Measurements from ENCODE around the gene SLC25A1.

Gene SLC25A1

DNA sequence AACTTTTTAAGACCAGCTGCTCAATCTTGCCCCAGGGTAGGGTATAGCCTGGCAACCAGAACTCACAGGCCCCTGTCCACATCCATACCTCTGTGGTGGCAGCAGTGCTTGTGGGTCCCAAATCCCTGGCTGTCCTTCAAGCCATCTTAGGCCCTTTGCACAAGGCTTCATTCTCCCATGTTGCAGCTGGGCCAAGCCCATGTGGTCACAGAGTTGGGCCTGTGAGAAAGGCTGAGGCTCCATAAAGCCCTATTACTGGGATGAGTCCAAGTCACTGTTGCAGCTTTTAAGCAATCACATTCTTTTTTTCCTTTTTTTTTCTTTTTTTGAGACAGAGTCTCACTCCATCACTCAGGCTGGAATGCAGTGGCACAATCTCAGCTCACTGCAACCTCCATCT lies 47.9 kb upstream of the SLC25A1 start:
- no peak for ATAC-seq
- TF ChIP-seq ZNF8 (CRISPR knock-in tag; IDR thresholded peaks at IDR 0.05) (no peak), TOX (CRISPR knock-in tag; IDR thresholded peaks at IDR 0.05; ENCODE audit: borderline replicate concordance) (no peak), SNAI2 (CRISPR knock-in tag; IDR thresholded peaks at IDR 0.05) (no peak), CSDC2 (CRISPR knock-in tag; IDR thresholded peaks at IDR 0.05) (no peak), ZNF565 (CRISPR knock-in tag; conservative IDR thresholded peaks at IDR 0.05; ENCODE audit: low read depth) (no peak), RARB (CRISPR knock-in tag; IDR thresholded peaks at IDR 0.05) (no peak), ZC3H10 (CRISPR knock-in tag; IDR thresholded peaks at IDR 0.05) (no peak), ZFP30 (CRISPR knock-in tag; IDR thresholded peaks at IDR 0.05) (no peak), ESRRG (CRISPR knock-in tag; IDR thresholded peaks at IDR 0.05) (no peak), TCF4 (CRISPR knock-in tag; IDR thresholded peaks at IDR 0.05; ENCODE audit: borderline replicate concordance) (no peak), GLIS3 (CRISPR knock-in tag; IDR thresholded peaks at IDR 0.05) (no peak)
- TF ChIP-seq, protein P1, sequence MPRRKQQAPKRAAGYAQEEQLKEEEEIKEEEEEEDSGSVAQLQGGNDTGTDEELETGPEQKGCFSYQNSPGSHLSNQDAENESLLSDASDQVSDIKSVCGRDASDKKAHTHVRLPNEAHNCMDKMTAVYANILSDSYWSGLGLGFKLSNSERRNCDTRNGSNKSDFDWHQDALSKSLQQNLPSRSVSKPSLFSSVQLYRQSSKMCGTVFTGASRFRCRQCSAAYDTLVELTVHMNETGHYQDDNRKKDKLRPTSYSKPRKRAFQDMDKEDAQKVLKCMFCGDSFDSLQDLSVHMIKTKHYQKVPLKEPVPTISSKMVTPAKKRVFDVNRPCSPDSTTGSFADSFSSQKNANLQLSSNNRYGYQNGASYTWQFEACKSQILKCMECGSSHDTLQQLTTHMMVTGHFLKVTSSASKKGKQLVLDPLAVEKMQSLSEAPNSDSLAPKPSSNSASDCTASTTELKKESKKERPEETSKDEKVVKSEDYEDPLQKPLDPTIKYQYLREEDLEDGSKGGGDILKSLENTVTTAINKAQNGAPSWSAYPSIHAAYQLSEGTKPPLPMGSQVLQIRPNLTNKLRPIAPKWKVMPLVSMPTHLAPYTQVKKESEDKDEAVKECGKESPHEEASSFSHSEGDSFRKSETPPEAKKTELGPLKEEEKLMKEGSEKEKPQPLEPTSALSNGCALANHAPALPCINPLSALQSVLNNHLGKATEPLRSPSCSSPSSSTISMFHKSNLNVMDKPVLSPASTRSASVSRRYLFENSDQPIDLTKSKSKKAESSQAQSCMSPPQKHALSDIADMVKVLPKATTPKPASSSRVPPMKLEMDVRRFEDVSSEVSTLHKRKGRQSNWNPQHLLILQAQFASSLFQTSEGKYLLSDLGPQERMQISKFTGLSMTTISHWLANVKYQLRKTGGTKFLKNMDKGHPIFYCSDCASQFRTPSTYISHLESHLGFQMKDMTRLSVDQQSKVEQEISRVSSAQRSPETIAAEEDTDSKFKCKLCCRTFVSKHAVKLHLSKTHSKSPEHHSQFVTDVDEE (CRISPR knock-in tag; IDR thresholded peaks at IDR 0.05) = no peak
- TF ChIP-seq, protein P2, sequence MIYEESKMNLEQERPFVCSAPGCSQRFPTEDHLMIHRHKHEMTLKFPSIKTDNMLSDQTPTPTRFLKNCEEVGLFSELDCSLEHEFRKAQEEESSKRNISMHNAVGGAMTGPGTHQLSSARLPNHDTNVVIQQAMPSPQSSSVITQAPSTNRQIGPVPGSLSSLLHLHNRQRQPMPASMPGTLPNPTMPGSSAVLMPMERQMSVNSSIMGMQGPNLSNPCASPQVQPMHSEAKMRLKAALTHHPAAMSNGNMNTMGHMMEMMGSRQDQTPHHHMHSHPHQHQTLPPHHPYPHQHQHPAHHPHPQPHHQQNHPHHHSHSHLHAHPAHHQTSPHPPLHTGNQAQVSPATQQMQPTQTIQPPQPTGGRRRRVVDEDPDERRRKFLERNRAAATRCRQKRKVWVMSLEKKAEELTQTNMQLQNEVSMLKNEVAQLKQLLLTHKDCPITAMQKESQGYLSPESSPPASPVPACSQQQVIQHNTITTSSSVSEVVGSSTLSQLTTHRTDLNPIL (CRISPR knock-in tag; IDR thresholded peaks at IDR 0.05; ENCODE audit: low read depth) = no peak
- TF ChIP-seq, protein P3, sequence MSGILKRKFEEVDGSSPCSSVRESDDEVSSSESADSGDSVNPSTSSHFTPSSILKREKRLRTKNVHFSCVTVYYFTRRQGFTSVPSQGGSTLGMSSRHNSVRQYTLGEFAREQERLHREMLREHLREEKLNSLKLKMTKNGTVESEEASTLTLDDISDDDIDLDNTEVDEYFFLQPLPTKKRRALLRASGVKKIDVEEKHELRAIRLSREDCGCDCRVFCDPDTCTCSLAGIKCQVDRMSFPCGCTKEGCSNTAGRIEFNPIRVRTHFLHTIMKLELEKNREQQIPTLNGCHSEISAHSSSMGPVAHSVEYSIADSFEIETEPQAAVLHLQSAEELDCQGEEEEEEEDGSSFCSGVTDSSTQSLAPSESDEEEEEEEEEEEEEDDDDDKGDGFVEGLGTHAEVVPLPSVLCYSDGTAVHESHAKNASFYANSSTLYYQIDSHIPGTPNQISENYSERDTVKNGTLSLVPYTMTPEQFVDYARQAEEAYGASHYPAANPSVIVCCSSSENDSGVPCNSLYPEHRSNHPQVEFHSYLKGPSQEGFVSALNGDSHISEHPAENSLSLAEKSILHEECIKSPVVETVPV (CRISPR knock-in tag; IDR thresholded peaks at IDR 0.05) = no peak
- TF ChIP-seq, protein P4, sequence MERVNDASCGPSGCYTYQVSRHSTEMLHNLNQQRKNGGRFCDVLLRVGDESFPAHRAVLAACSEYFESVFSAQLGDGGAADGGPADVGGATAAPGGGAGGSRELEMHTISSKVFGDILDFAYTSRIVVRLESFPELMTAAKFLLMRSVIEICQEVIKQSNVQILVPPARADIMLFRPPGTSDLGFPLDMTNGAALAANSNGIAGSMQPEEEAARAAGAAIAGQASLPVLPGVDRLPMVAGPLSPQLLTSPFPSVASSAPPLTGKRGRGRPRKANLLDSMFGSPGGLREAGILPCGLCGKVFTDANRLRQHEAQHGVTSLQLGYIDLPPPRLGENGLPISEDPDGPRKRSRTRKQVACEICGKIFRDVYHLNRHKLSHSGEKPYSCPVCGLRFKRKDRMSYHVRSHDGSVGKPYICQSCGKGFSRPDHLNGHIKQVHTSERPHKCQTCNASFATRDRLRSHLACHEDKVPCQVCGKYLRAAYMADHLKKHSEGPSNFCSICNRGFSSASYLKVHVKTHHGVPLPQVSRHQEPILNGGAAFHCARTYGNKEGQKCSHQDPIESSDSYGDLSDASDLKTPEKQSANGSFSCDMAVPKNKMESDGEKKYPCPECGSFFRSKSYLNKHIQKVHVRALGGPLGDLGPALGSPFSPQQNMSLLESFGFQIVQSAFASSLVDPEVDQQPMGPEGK (CRISPR knock-in tag; IDR thresholded peaks at IDR 0.05; ENCODE audit: borderline replicate concordance) = no peak

DNA sequence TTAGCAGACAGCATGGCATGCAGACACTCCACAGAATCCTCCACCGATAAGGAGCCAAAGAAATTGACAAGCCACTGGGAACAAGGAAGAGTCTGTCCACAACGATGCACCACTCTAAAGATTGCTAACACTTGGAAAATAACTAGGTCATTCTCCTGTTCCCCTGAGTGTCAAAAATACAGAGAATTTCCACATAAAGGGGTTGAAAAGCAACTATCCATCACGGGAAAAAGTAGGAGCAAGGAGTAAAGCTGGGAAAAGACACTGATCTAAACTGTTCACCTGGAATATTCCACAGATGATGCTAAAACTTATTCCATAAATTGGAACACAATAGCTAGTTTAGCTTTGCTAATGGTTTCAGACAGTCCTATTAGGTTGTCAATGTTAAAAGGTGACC lies 47.0 kb upstream of the SLC25A1 start:
- no peak for TF ChIP-seq TOX (CRISPR knock-in tag; IDR thresholded peaks at IDR 0.05; ENCODE audit: borderline replicate concordance)
- TF ChIP-seq, protein P3 (CRISPR knock-in tag; IDR thresholded peaks at IDR 0.05) = no peak
- TF ChIP-seq OSR1 (CRISPR knock-in tag; IDR thresholded peaks at IDR 0.05) = no peak
- TF ChIP-seq ISL1 (CRISPR knock-in tag; IDR thresholded peaks at IDR 0.05) = no peak
- TF ChIP-seq RARB (CRISPR knock-in tag; IDR thresholded peaks at IDR 0.05) = no peak
- no peak for TF ChIP-seq GLIS3 (CRISPR knock-in tag; IDR thresholded peaks at IDR 0.05)

DNA sequence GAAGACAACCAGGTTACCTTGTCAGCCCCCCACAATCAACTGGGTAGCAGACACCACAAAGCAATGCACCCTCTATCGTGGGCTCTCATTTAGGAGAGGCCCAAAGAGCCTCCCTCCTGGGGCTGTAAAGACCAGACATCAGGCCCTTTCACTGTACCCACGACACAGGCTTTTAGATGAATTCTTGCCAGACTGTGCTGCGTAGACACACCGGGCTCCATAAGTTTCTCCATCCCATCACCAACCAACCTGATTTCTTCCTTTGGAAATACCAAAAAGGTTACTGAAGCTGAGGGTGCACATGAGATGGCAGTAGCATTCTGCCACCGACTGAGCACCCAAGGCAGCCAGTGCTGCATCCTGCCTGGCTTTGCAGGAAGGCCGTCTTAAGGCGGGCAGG lies 46.4 kb upstream of the SLC25A1 start:
- TF ChIP-seq ZFP3 (CRISPR knock-in tag; IDR thresholded peaks at IDR 0.05) (no peak), ZNF8 (CRISPR knock-in tag; IDR thresholded peaks at IDR 0.05) (no peak), ZFP30 (CRISPR knock-in tag; IDR thresholded peaks at IDR 0.05) (no peak), TOX (CRISPR knock-in tag; IDR thresholded peaks at IDR 0.05; ENCODE audit: borderline replicate concordance) (no peak), SNAI2 (CRISPR knock-in tag; IDR thresholded peaks at IDR 0.05) (no peak), ZNF70 (CRISPR knock-in tag; IDR thresholded peaks at IDR 0.05) (no peak), OSR1 (CRISPR knock-in tag; IDR thresholded peaks at IDR 0.05) (no peak), CSDC2 (CRISPR knock-in tag; IDR thresholded peaks at IDR 0.05) (no peak), PPARA (CRISPR knock-in tag; IDR thresholded peaks at IDR 0.05; ENCODE audit: borderline replicate concordance) (no peak), TCF4 (CRISPR knock-in tag; IDR thresholded peaks at IDR 0.05; ENCODE audit: borderline replicate concordance) (no peak), GLIS3 (CRISPR knock-in tag; IDR thresholded peaks at IDR 0.05) (no peak), ZNF565 (CRISPR knock-in tag; conservative IDR thresholded peaks at IDR 0.05; ENCODE audit: low read depth) (no peak), RARB (CRISPR knock-in tag; IDR thresholded peaks at IDR 0.05) (no peak), BACH2 (CRISPR knock-in tag; IDR thresholded peaks at IDR 0.05; ENCODE audit: borderline replicate concordance) (no peak)
- TF ChIP-seq, protein P2 (CRISPR knock-in tag; IDR thresholded peaks at IDR 0.05; ENCODE audit: low read depth) = no peak
- TF ChIP-seq, protein P5, sequence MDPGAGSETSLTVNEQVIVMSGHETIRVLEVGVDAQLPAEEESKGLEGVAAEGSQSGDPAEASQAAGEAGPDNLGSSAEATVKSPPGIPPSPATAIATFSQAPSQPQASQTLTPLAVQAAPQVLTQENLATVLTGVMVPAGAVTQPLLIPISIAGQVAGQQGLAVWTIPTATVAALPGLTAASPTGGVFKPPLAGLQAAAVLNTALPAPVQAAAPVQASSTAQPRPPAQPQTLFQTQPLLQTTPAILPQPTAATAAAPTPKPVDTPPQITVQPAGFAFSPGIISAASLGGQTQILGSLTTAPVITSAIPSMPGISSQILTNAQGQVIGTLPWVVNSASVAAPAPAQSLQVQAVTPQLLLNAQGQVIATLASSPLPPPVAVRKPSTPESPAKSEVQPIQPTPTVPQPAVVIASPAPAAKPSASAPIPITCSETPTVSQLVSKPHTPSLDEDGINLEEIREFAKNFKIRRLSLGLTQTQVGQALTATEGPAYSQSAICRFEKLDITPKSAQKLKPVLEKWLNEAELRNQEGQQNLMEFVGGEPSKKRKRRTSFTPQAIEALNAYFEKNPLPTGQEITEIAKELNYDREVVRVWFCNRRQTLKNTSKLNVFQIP (CRISPR knock-in tag; IDR thresholded peaks at IDR 0.05; ENCODE audit: borderline replicate concordance, low read depth) = no peak
- no peak for ATAC-seq

More for the DNA sequence above, 47.0 kb upstream of the SLC25A1 start:
- ATAC-seq = no peak
